ENCODE results near the gene HAO1.

HAO1 gene

GRCh38 chr20:7889736-7890135, 50.5 kb downstream of the HAO1 start:
- Histone ChIP-seq H3K27me3 (ENCODE audit: insufficient read depth, low read length) (no peaks in the 10 kb centered on the region), H3K36me3 (ENCODE audit: insufficient read depth, low read length) (no peaks in the 10 kb centered on the region), H3K4me1 (ENCODE audit: insufficient read depth, low read length, severe bottlenecking) (no peaks in the 10 kb centered on the region), H3K79me2 (ENCODE audit: insufficient read depth, low read length) (no peaks in the 10 kb centered on the region), H3K9me2 (ENCODE audit: low read depth, low read length) (no peaks in the 10 kb centered on the region), H3K4me3 (ENCODE audit: low read depth, low read length, poor library complexity, severe bottlenecking) (no peak overlapping the region), H3K4me2 (ENCODE audit: low read length) (no peak overlapping the region), H3F3A (ENCODE audit: insufficient read depth, low read length) (no peaks in the 10 kb centered on the region), H2AFZ (ENCODE audit: low read length) (no peak overlapping the region), H3K27ac (ENCODE audit: low read depth, low read length, poor library complexity, severe bottlenecking) (no peak overlapping the region), H3K9ac (ENCODE audit: low read length) (no peak overlapping the region), H4K20me1 (ENCODE audit: insufficient read depth, low read length) (no peaks in the 10 kb centered on the region), H3K9me3 (ENCODE audit: low read length) (no peaks in the 10 kb centered on the region)
- TF ChIP-seq EZH2 (IDR thresholded peaks at IDR 0.05; ENCODE audit: borderline replicate concordance, low read length) (no peak), CTCF (IDR thresholded peaks at IDR 0.05; ENCODE audit: low read length) (no peak)

GRCh38 chr20:7883741-7884140, 56.5 kb downstream of the HAO1 start:
- Histone ChIP-seq H3F3A (ENCODE audit: insufficient read depth, low read length) (no peaks in the 10 kb centered on the region), H2AFZ (ENCODE audit: low read length) (no peak overlapping the region), H3K9me3 (ENCODE audit: low read length) (no peaks in the 10 kb centered on the region), H3K79me2 (ENCODE audit: insufficient read depth, low read length) (no peaks in the 10 kb centered on the region), H3K4me1 (ENCODE audit: insufficient read depth, low read length, severe bottlenecking) (no peaks in the 10 kb centered on the region), H4K20me1 (ENCODE audit: insufficient read depth, low read length) (no peaks in the 10 kb centered on the region), H3K4me3 (ENCODE audit: low read depth, low read length, poor library complexity, severe bottlenecking) (no peak overlapping the region), H3K4me2 (ENCODE audit: low read length) (no peak overlapping the region), H3K9ac (ENCODE audit: low read length) (no peak overlapping the region), H3K9me2 (ENCODE audit: low read depth, low read length) (no peaks in the 10 kb centered on the region), H3K27ac (ENCODE audit: low read depth, low read length, poor library complexity, severe bottlenecking) (no peak overlapping the region), H3K27me3 (ENCODE audit: insufficient read depth, low read length) (no peaks in the 10 kb centered on the region), H3K36me3 (ENCODE audit: insufficient read depth, low read length) (no peaks in the 10 kb centered on the region)
- TF ChIP-seq CTCF (IDR thresholded peaks at IDR 0.05; ENCODE audit: low read length) (no peak), EZH2 (IDR thresholded peaks at IDR 0.05; ENCODE audit: borderline replicate concordance, low read length) (no peak)

GRCh38 chr20:7883309-7883708, 56.9 kb downstream of the HAO1 start:
- H3F3A ChIP-seq (ENCODE audit: insufficient read depth, low read length), result no peaks in the 10 kb centered on the region
- H4K20me1 ChIP-seq (ENCODE audit: insufficient read depth, low read length), result no peaks in the 10 kb centered on the region
- H3K79me2 ChIP-seq (ENCODE audit: insufficient read depth, low read length), result no peaks in the 10 kb centered on the region
- no peak overlapping the region for H3K4me3 ChIP-seq (ENCODE audit: low read depth, low read length, poor library complexity, severe bottlenecking)
- no peaks in the 10 kb centered on the region for H3K9me3 ChIP-seq (ENCODE audit: low read length)
- H3K27ac ChIP-seq (ENCODE audit: low read depth, low read length, poor library complexity, severe bottlenecking), result no peak overlapping the region
- no peak overlapping the region for H2AFZ ChIP-seq (ENCODE audit: low read length)
- TF ChIP-seq CTCF (IDR thresholded peaks at IDR 0.05; ENCODE audit: low read length) (no peak), EZH2 (IDR thresholded peaks at IDR 0.05; ENCODE audit: borderline replicate concordance, low read length) (no peak)
- H3K36me3 ChIP-seq (ENCODE audit: insufficient read depth, low read length), result no peaks in the 10 kb centered on the region
- H3K27me3 ChIP-seq (ENCODE audit: insufficient read depth, low read length), result no peaks in the 10 kb centered on the region
- no peak overlapping the region for H3K9ac ChIP-seq (ENCODE audit: low read length)
- H3K4me2 ChIP-seq (ENCODE audit: low read length), result no peak overlapping the region
- H3K4me1 ChIP-seq (ENCODE audit: insufficient read depth, low read length, severe bottlenecking), result no peaks in the 10 kb centered on the region
- no peaks in the 10 kb centered on the region for H3K9me2 ChIP-seq (ENCODE audit: low read depth, low read length)

Measured in OCI-LY1 (cell line).